ENCODE data around the gene ADCY1.

DNA sequence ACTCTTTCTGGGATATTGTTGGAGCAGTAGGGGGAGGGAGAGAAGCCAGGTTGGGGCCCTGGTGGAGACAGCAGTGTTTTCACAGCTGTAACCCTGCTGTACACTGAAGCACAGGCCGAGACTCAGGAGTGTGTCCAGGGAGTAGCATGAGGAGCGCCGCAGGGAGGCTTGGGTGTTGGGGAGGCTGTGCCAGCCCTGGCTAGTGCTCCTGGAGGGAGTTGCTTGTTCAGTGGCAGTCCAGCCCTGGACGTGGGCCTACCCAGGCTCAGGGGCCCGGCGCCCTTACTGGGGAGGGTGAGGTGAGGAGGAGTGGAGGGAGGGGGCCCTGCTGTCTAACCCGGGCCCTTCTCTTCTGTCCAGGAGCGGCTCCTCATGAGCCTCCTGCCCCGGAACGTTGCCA is 35.9 kb downstream of the ADCY1 start:
- TF ChIP-seq SUZ12 (IDR thresholded peaks at IDR 0.05; ENCODE audit: extremely low read depth, insufficient read depth, insufficient read length), result no peak
- no peak for TF ChIP-seq ZNF274 (IDR thresholded peaks at IDR 0.05; ENCODE audit: low read depth, low read length)
- TF ChIP-seq YY1 (IDR thresholded peaks at IDR 0.05; ENCODE audit: insufficient read depth, insufficient read length), result no peak

Data from NT2/D1 (cell line).